SH-SY5Y (cell line): ENCODE results near the gene INPP1.

Experiments used
- GATA2 ChIP-seq: IDR thresholded peaks from 2 replicates; pipeline ENCODE4 v1.6.1; 2011; ENCODE audit warnings: mild to moderate bottlenecking, low read depth, low read length
- GATA3 ChIP-seq: IDR thresholded peaks from 2 replicates; pipeline ENCODE4 v1.6.1; 2011; ENCODE audit warnings: low read depth, mild to moderate bottlenecking, low read length, moderate library complexity

INPP1 gene

DNA sequence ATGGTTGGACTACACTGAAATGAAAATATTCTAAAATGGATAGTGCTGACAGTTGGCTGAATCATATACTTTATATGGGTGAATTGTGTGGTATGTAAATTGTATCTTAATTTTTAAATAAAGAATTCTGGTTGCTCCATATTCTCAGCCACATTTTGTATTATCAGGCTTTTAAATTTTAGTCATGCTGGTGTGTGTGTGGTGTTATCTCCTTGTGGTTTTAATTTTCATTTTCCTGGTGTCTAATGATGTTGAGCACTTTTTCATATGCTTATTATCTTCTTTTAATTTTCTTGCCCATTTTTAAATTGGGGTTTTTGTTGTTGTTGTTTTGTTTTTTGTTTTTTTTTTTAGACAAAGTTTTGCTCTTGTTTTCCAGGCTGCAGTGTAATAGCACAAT, 20.0 kb upstream of the INPP1 start:
- TF ChIP-seq GATA2 (no peak), GATA3 (no peak)

DNA sequence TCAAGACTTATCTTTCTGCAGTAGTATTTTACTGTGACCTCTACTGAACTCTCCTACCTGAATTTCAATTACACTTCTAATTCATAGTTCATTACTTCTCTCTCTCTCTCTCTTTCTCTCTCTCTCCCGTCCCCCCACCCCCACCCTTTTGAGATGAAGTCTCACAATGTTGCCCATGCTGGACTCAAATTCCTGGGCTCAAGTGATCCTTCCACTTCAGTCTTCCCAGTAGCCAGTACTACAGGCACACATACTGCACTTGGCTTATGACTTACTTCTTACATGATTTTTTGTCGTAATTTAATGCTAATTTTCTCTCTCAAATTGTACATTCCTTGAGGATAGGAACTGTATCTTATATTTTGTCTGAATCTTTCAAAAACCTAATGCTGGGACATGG, 17.8 kb upstream of the INPP1 start:
- TF ChIP-seq GATA2 (no peak), GATA3 (no peak)

DNA sequence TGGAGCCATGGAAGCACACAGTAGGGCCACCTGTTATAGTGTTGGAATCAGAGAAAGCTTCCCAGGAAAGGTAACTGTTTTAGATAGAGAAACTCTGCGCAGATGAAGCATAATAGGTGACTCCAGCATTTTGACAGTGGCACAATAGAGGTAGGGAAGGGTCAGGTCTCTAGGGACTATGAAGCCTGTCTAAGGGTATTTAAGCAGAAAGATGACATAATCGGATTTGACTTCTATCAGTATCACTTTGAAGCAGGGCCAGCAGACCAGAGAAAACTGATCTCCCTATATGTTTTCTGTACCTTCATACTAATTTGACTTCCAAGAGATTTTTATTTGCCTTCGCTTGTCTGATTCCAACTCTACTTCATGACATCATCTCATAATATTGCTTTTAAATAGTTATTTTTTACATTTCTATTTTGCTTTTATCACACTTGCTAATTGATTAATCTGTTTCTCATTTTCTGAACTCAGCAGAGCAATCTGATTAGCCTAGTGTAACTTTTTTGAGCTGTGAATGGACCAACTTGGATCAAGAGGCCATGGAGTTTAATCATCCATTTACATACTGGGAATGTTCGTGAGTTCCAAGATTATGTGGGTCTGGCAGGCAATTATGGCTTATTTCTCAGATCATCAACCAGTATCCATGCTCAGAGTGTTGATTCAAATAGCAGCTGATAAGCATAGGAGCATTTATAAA, 15.4 kb upstream of the INPP1 start:
- TF ChIP-seq GATA2 (no peak), GATA3 (no peak)

DNA sequence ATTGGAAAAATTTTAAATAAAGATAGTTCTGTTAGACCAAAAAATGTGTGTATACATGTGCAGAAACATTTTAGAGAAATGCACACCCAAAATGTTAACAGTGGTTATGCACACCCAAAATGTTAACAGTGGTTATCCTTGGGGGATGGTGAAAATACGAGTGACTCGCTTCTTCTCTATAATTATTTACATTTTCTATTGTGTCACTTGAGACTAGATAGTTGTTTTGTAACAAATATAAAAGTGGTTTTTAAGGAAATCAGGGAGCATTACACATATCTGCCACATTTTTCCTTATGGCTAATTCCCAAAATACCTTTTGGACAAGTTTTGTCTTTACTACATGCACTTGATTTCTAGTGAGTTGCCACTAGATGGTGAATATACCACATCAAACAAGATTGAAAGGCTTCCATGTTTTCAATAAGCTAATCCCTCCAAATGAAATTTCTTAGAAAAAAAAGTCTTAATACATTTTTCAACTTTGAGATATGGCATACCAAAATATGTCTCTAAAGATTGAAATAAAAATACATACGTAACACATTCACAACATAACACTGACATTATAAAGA, 14.7 kb upstream of the INPP1 start:
- TF ChIP-seq GATA2 (no peak), GATA3 (no peak)

DNA sequence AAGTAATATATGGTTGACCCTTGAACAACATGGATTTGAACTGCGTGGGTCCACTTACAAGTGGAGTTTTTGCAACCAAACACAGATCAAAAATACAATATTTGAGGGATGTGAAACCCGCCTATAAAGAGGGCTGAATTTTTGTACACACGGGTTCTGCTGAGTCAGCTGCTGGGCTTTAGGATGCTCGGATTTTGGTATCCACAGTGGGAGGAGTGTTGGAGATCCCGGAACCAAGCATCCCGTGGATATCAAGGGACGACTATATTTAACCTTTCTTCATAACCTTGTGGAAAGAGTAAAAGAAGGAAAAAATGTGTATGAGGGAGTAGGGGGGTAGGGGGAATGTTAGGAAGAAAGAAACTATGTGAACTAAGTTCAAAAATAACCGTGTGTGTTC, 10.0 kb upstream of the INPP1 start:
- no peak for TF ChIP-seq GATA2
- TF ChIP-seq GATA3 = no peak

DNA sequence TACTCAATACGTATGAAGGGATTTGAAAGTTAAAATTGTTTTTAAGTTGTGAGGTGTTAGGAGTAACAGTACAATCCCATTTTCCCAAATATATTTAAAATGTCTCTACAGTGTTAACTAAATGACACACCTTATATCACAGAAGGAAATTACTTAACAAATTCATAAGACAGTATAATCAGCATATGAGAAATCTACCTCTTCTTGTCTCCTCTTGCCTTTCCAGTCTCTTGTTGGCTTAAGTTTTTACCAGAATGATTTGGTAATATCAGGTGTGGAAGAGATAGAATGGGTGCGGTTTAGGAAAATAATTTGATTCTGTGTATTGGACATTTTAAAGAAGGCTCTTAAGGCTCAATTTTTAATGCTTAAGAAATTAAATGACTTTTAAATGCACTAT, 9.5 kb upstream of the INPP1 start:
- TF ChIP-seq GATA2 (no peak), GATA3 (no peak)

DNA sequence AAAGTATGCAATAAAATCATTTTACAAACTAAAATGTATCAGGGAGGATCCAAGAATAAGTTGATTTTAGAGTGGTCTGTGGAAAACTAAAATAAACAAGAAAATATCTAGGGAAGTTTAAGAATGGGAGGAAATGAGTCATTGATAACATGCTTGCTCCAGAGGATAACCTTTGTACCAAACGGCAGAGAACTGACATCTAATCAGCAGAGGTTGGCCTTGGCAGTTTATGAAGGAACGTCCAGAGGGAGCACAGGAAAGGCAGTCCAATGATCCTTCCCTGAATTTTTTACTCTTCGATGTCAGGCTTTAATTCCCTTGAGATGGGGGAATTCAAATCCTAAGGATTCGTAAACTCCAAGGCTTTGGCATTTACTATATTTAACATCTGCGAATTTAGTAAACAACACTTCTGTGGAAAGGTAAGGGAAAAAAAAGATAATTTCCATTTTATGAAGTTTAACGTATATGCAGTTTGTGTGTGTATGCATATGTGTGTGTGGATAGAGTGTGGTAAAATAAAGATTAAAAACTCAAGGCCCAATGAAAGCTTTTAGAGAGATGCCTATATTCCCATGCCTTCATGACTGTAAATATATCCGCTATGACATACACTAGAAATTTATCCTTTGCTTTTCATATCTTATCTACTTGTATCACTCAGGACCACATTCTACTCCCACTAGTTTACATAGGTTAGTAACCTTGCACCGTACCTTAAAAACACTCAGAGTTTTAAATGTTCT, 8.7 kb upstream of the INPP1 start:
- TF ChIP-seq GATA3 = no peak
- no peak for TF ChIP-seq GATA2

DNA sequence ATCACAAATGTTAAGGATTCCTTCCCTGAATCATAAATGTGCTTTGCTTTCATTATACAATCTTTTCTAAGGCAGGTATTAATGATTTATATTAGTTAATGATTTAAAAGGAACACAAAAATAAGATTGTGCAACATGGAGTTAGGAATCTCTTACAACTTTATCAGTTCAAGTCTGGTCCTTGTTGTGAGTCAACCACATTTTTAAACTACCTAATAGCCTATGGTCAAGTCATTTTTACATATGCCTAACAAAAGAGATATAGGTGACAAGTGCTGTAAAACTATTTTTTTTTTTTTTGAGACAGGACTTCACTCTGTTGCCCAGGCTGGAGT, 8.2 kb upstream of the INPP1 start:
- TF ChIP-seq GATA3 (no peak), GATA2 (no peak)

DNA sequence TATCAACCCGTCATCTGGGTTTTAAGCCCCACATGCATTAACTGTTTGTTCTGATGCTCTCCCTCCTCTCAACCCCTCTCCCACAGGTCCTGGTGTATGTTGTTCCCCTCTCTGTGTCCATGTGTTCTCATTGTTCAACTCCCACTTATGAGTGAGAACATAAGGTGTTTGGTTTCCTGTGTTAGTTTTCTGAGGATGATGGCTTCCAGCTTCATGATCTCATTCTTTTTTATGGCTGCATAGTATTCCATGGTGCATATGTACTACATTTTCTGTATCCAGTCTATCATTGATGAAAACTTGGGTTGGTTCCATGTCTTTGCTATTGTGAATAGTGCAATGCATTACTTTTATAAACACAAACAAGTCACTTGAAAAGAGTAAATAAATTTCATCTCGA, 7.0 kb upstream of the INPP1 start:
- TF ChIP-seq GATA2 = no peak
- no peak for TF ChIP-seq GATA3

DNA sequence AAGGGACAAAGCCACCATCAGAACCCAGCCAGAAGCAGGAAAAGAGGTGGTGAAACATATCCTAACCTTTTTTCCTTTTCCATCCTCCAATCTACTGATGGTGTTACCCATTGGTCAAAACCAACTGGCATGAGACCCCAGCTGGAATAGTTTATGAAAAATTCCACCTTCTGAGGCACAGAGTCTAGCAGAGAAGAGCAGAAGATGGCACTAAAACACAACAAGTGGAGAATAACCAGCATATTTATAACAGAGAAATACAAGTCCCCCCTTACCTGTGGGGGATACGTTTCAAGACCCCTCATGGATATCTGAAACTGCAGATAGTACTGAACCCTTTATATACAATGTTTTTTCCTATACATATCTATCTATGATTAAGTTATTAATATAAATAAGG, 4.9 kb upstream of the INPP1 start:
- TF ChIP-seq GATA3 (no peak), GATA2 (no peak)

DNA sequence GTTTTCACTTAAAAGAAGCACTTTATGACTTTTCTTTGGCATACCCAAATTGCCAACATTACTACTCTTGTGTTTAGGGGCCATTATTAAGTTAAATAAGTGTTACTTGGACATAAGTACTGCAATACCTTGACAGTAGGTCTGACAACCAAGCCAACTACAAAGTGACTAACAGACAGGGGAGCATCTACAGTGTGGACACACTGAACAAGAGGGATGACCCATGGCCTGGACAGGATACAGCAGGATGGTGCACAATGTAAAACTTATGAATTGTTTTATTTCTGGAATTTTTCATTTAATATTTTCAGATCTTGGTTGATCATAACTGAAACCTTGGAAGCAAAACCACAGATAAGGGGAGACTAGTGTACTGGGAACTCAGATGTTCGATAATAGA, 4.0 kb upstream of the INPP1 start:
- TF ChIP-seq GATA2 = no peak
- no peak for TF ChIP-seq GATA3

DNA sequence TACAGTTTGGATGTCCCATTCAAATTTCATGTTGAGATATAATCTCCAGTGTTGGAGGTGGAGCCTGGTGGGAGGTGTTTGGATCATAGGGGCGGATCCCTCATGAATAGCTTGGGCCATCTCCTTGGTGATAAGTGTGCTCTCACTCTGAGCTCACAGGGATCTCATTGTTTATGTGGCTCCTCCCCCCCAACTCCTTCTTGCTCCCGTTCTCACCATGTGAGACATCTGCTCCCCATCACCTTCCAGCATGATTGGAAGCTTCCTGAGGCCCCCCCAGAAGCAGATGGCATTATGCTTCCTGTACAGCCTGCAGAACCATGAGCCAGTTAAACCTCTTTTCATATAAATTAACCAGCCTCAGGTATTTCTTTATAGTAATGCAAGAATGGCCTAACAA, 3.0 kb upstream of the INPP1 start:
- no peak for TF ChIP-seq GATA2

DNA sequence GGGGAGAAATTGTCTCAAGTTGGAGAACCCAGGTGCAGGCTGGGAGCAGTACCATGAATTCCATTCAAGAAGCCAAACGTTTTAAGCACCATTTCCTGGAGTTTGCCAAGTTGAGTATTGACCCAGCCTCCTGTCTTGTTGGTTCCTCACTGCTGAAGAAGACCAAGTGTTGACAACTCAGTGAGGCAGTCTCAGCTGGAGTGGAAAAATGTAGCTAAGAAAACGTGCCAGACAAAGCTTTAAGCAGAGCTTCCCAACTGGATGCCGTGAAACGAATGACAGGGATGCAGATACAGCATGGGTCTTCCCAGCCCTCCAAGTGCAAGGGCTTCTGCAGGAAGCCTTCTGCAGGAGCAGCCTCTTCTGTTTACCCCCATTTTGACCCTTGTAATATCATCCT, 778 bp upstream of the INPP1 start:
- no peak for TF ChIP-seq GATA3
- no peak for TF ChIP-seq GATA2

DNA sequence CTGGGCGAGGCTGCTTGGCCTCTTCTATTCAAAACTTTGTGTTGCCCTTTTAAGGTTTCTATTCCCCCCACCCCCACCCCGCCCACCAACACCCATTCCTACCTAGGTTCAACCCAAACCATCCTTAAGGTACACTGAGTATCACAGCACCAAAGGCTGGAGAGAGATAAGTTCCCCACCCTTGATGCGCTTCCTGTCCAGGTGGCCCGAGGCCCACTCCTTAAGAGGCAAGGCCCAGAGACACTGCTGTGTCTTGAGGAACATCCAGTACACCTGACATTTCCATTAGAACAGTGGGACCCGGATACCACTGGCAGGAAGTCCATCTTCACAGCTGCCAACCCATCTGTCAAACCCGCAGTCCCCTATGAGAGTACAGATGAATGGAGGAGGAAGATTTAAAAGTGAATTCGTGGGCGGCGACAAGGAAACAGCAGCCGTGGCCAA, 277 bp upstream of the INPP1 start:
- TF ChIP-seq GATA3 (no peak), GATA2 (no peak)

DNA sequence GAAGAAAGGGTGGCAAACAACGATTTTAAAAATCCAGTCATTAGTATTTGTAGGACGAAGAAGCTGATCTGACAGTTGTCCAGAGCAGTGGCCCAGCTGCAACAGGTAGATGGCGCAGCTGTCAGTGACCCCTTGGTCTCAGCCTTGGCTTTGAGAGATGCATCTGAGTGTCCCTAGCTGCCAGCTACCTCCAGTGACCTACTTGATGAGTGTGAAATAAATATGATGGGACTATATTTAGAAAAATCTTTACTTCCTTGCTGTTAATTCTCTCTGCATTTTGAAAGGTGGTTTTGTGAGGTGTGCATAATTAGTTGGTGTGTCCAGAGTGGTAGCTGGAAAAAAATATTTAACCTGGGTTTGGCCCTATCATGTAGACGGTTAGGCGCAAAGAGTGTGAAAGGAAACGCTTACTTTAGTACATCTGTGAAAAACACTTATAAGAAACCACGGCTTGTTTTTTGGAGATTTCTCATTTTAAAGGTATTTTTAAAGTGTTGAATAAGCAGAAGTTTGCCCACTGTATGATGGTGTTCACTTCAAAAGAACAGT, 963 bp downstream of the INPP1 start:
- no peak for TF ChIP-seq GATA2
- no peak for TF ChIP-seq GATA3

DNA sequence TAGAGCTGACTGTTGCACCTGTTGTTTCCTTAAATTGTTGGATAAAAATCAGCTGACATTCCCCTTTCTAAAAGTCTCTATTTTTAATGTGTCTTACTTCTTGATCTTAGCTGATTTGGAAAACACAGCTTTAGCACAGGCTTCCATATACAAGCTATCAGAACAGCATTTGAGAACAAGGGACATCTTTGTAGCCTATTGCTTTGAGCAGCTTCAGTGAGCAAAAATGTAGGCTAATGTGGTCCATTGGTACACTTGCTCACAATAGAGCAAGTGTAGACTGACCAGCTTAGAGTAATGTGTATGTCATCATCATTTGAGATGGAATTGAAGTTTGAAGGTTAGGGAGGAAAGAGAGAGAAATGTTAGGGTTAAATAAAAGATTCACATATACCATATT, 7.0 kb downstream of the INPP1 start:
- TF ChIP-seq GATA3 (no peak), GATA2 (no peak)
